HEK293 (cell line): ENCODE data around the gene AHCYL2.

Experiments used
- CTCF ChIA-PET: fragments of 350-600 bp; formaldehyde crosslinking; extraction: SDS; loops from one replicate; lab custom pipeline; 2021; ENCODE audit warnings: antibody characterized with exemption; lab: Yijun Ruan, JAX
- POLR2A ChIA-PET: fragments of 300-600 bp; formaldehyde crosslinking; extraction: SDS; loops from one replicate; lab custom pipeline; 2020; ENCODE audit warnings: antibody characterized with exemption, inconsistent platforms; lab: Yijun Ruan, JAX
- H3K27ac ChIP-seq: fragments of 200-500 bp; sonication (Bioruptor generic); 2 replicates; pipeline ENCODE4 v1.5.1; 2014; ENCODE audit warnings: low read depth, low read length, control low read depth, inconsistent platforms; ENCODE audit errors: extremely low read depth
- H3K36me3 ChIP-seq, 2 experiments: fragments of 200-500 bp in 1 of 2; sonication (Bioruptor generic) in 1 of 2; 1 replicate in 1 of 2; 2 replicates in 1 of 2; pipeline ENCODE4 v1.5.1; 2014 to 2017; ENCODE audit warnings: inconsistent platforms in 2 of 2, low read length in 2 of 2; ENCODE audit not compliant: control insufficient read depth in 2 of 2, insufficient read depth in 1 of 2
- H3K4me1 ChIP-seq: fragments of 200-500 bp; sonication (Bioruptor generic); 2 replicates; pipeline ENCODE4 v1.5.1; 2014; ENCODE audit warnings: mild to moderate bottlenecking, low read length, inconsistent platforms; ENCODE audit not compliant: control insufficient read depth, insufficient read depth
- H3K4me3 ChIP-seq: 2 replicates; pipeline ENCODE4 v1.5.1; 2011; ENCODE audit warnings: low read depth, mild to moderate bottlenecking, control low read depth, low read length, moderate library complexity
- H3K9me3 ChIP-seq: fragments of 200-500 bp; sonication (Bioruptor generic); 2 replicates; pipeline ENCODE4 v1.5.1; 2014; ENCODE audit warnings: low read depth, low read length, inconsistent platforms; ENCODE audit not compliant: control insufficient read depth, insufficient read depth
- IKZF3 ChIP-seq: fragments of 450-650 bp; IDR thresholded peaks from 2 replicates; pipeline ENCODE4 v1.5.0; 2018; ENCODE audit warnings: missing biosample characterization, mild to moderate bottlenecking, missing genetic modification characterization, moderate library complexity
- MZF1 ChIP-seq: fragments of 450-650 bp; formaldehyde crosslinking; IDR thresholded peaks from 2 replicates; pipeline ENCODE4 v1.5.1; 2017; ENCODE audit warnings: missing biosample characterization, missing genetic modification characterization, borderline replicate concordance
- RBAK ChIP-seq: fragments of 450-650 bp; formaldehyde crosslinking; IDR thresholded peaks from 2 replicates; pipeline ENCODE4 v1.5.1; 2016; ENCODE audit warnings: missing biosample characterization, missing genetic modification characterization
- ZBTB48 ChIP-seq: fragments of 450-650 bp; formaldehyde crosslinking; IDR thresholded peaks from 2 replicates; pipeline ENCODE4 v1.5.1; 2016; ENCODE audit warnings: missing biosample characterization, missing genetic modification characterization
- ZBTB7A ChIP-seq: fragments of 450-650 bp; formaldehyde crosslinking; IDR thresholded peaks from 2 replicates; pipeline ENCODE4 v1.5.1; 2016; ENCODE audit warnings: low read depth, missing biosample characterization, missing genetic modification characterization
- ZFP3 ChIP-seq: fragments of 450-650 bp; formaldehyde crosslinking; IDR thresholded peaks from 2 replicates; pipeline ENCODE4 v1.5.1; 2016; ENCODE audit warnings: low read depth, missing biosample characterization, missing genetic modification characterization
- ZNF114 ChIP-seq: fragments of 450-650 bp; formaldehyde crosslinking; IDR thresholded peaks from 2 replicates; pipeline ENCODE4 v1.5.0; 2017; ENCODE audit warnings: missing biosample characterization, missing genetic modification characterization
- ZNF157 ChIP-seq: fragments of 450-650 bp; formaldehyde crosslinking; IDR thresholded peaks from 2 replicates; pipeline ENCODE4 v1.5.1; 2016; ENCODE audit warnings: missing biosample characterization, missing genetic modification characterization
- ZNF311 ChIP-seq: fragments of 450-650 bp; formaldehyde crosslinking; IDR thresholded peaks from 2 replicates; pipeline ENCODE4 v1.5.1; 2017; ENCODE audit warnings: missing biosample characterization, missing genetic modification characterization, borderline replicate concordance
- ZNF335 ChIP-seq: fragments of 450-650 bp; formaldehyde crosslinking; conservative IDR thresholded peaks from 2 replicates; pipeline ENCODE4 v1.5.1; 2016; ENCODE audit warnings: missing biosample characterization, missing genetic modification characterization
- ZNF404 ChIP-seq: fragments of 450-650 bp; formaldehyde crosslinking; IDR thresholded peaks from 2 replicates; pipeline ENCODE4 v1.5.1; 2017; ENCODE audit warnings: missing biosample characterization, missing genetic modification characterization
- ZNF514 ChIP-seq: fragments of 450-650 bp; formaldehyde crosslinking; IDR thresholded peaks from 2 replicates; pipeline ENCODE4 v1.5.1; 2016; ENCODE audit warnings: missing biosample characterization, missing genetic modification characterization
- ZNF549 ChIP-seq: fragments of 450-650 bp; IDR thresholded peaks from 2 replicates; pipeline ENCODE4 v1.5.1; 2018; ENCODE audit warnings: missing biosample characterization, missing genetic modification characterization, mild to moderate bottlenecking, inconsistent platforms, moderate library complexity
- ZNF621 ChIP-seq: fragments of 450-650 bp; formaldehyde crosslinking; IDR thresholded peaks from 2 replicates; pipeline ENCODE4 v1.5.1; 2017; ENCODE audit warnings: missing biosample characterization, missing genetic modification characterization
- ZNF626 ChIP-seq: fragments of 450-650 bp; sonication (Bioruptor Pico); formaldehyde crosslinking; IDR thresholded peaks from 2 replicates; pipeline ENCODE4 v1.5.1; 2018; ENCODE audit warnings: missing biosample characterization, missing genetic modification characterization, inconsistent platforms
- ZNF776 ChIP-seq: fragments of 450-650 bp; formaldehyde crosslinking; IDR thresholded peaks from 2 replicates; pipeline ENCODE4 v1.5.0; 2017; ENCODE audit warnings: missing biosample characterization, missing genetic modification characterization, borderline replicate concordance
- ZNF785 ChIP-seq: fragments of 450-650 bp; formaldehyde crosslinking; IDR thresholded peaks from 2 replicates; pipeline ENCODE4 v1.5.1; 2016; ENCODE audit warnings: missing biosample characterization, missing genetic modification characterization
- ZSCAN23 ChIP-seq: fragments of 450-650 bp; formaldehyde crosslinking; IDR thresholded peaks from 2 replicates; pipeline ENCODE4 v1.5.1; 2016; ENCODE audit warnings: missing biosample characterization, missing genetic modification characterization
- ZSCAN30 ChIP-seq: fragments of 450-650 bp; IDR thresholded peaks from 2 replicates; pipeline ENCODE4 v1.5.1; 2018; ENCODE audit warnings: missing biosample characterization, mild to moderate bottlenecking, missing genetic modification characterization, moderate library complexity
- TF ChIP-seq, protein P1 (sequence below): fragments of 450-650 bp; formaldehyde crosslinking; IDR thresholded peaks from 2 replicates; pipeline ENCODE4 v1.5.1; 2016; ENCODE audit warnings: missing biosample characterization, missing genetic modification characterization
- TF ChIP-seq, protein P2 (sequence below): fragments of 450-650 bp; formaldehyde crosslinking; IDR thresholded peaks from 2 replicates; pipeline ENCODE4 v1.5.1; 2017; ENCODE audit warnings: missing biosample characterization, missing genetic modification characterization
- TF ChIP-seq, protein P3 (sequence below): fragments of 450-650 bp; formaldehyde crosslinking; IDR thresholded peaks from 2 replicates; pipeline ENCODE4 v1.5.1; 2016; ENCODE audit warnings: missing biosample characterization, missing genetic modification characterization
- TF ChIP-seq, protein P4 (sequence below): fragments of 450-650 bp; formaldehyde crosslinking; IDR thresholded peaks from 2 replicates; pipeline ENCODE4 v1.5.1; 2017; ENCODE audit warnings: missing biosample characterization, missing genetic modification characterization
- TF ChIP-seq, protein P5 (sequence below): fragments of 450-650 bp; formaldehyde crosslinking; IDR thresholded peaks from 2 replicates; pipeline ENCODE4 v1.5.1; 2016; ENCODE audit warnings: missing biosample characterization, missing genetic modification characterization
- TF ChIP-seq, protein P6 (sequence below): fragments of 450-650 bp; IDR thresholded peaks from 2 replicates; pipeline ENCODE4 v1.5.1; 2018; ENCODE audit warnings: missing biosample characterization, missing genetic modification characterization

Gene AHCYL2

DNA sequence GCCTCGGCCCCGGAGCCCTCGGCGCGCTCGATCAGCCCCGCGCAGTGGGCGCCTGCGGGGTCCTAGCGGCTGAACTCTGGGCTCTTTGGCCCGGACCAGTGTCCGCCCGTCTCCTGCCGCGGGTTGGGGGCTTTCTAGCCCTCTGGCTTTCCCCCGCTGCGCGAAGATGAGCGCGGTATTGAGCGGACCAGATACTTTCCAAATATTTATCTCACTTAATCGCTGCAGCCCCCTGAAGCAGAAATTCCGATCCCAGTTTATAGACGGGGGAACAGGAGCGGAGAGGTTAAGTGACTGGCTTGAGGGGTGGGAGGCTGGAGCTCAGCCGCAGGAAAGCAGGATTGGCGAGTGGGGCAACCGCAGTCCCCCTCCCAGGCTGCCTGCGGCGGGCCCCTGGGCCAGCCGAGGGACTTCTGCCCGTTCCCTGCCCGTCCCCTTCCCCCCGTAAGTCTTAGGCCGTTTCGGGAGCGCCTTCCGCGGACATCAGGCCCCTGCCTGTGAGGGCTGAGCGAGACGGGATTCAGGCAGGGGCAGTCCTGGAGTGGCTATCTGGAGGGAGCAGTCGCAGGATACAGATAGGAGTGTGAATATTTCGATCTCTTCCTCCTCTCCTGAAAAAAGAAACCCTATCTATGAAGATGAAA, 210.0 kb downstream of the AHCYL2 start:
- no peaks in the 10 kb centered on the region for H3K4me1 ChIP-seq
- H3K4me3 ChIP-seq, result peak overlapping the region; percentile 88
- peaks cover 0 to 1% of the 10 kb centered on the region in 2 experiments; a peak in 1 of 3 replicates for H3K36me3 ChIP-seq
- ChIA-PET CTCF (interaction anchor here (0.5 to 1.8 kb wide), 7 partner anchors 37 to 216 kb away, joined by 3 to 7 read pairs (median 4); no protein-coding TSS in a partner anchor), POLR2A (interaction anchor here (0.6 to 1.7 kb wide), 10 partner anchors 8 to 517 kb away, joined by 3 to 7 read pairs (median 4); partner anchors contain the start of gene AHCYL2)
- H3K9me3 ChIP-seq, result no peaks in the 10 kb centered on the region
- H3K27ac ChIP-seq, result peak overlapping the region; percentile 49; the same call in 1 of the 2 replicates
- TF ChIP-seq, protein P1, sequence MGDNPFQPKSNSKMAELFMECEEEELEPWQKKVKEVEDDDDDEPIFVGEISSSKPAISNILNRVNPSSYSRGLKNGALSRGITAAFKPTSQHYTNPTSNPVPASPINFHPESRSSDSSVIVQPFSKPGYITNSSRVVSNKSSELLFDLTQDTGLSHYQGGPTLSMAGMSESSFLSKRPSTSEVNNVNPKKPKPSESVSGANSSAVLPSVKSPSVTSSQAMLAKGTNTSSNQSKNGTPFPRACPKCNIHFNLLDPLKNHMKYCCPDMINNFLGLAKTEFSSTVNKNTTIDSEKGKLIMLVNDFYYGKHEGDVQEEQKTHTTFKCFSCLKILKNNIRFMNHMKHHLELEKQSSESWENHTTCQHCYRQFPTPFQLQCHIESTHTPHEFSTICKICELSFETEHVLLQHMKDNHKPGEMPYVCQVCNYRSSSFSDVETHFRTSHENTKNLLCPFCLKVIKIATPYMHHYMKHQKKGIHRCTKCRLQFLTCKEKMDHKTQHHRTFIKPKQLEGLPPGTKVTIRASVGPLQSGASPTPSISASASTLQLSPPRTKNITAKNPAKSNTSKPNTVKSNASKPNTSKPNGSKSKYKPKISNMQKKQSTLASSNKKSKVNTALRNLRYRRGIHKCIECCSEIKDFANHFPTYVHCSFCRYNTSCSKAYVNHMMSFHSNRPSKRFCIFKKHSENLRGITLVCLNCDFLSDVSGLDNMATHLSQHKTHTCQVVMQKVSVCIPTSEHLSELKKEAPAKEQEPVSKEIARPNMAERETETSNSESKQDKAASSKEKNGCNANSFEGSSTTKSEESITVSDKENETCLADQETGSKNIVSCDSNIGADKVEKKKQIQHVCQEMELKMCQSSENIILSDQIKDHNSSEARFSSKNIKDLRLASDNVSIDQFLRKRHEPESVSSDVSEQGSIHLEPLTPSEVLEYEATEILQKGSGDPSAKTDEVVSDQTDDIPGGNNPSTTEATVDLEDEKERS, result no peak
- TF ChIP-seq ZNF549 (tag by site-specific recombination) (no peak), ZNF311 (tag by site-specific recombination) (no peak), ZNF514 (tag by site-specific recombination) (no peak), RBAK (tag by site-specific recombination) (no peak), MZF1 (tag by site-specific recombination) (no peak), ZNF157 (tag by site-specific recombination) (no peak), ZNF785 (tag by site-specific recombination) (no peak), ZBTB7A (tag by site-specific recombination) (peak; percentile 8; the same call in 1 of the 2 replicates), ZNF404 (no peak), ZNF776 (tag by site-specific recombination) (no peak), IKZF3 (no peak), ZNF621 (tag by site-specific recombination) (no peak), ZNF335 (peak; percentile 95), ZBTB48 (tag by site-specific recombination) (0 out of 2 replicates have a peak, but pooled peaks have one; percentile 31), ZFP3 (tag by site-specific recombination) (no peak), ZSCAN30 (tag by site-specific recombination) (0 out of 2 replicates have a peak, but pooled peaks have one; percentile 24), ZNF626 (tag by site-specific recombination) (no peak), ZSCAN23 (no peak), ZNF114 (no peak)
- TF ChIP-seq, protein P2, sequence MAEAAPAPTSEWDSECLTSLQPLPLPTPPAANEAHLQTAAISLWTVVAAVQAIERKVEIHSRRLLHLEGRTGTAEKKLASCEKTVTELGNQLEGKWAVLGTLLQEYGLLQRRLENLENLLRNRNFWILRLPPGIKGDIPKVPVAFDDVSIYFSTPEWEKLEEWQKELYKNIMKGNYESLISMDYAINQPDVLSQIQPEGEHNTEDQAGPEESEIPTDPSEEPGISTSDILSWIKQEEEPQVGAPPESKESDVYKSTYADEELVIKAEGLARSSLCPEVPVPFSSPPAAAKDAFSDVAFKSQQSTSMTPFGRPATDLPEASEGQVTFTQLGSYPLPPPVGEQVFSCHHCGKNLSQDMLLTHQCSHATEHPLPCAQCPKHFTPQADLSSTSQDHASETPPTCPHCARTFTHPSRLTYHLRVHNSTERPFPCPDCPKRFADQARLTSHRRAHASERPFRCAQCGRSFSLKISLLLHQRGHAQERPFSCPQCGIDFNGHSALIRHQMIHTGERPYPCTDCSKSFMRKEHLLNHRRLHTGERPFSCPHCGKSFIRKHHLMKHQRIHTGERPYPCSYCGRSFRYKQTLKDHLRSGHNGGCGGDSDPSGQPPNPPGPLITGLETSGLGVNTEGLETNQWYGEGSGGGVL, result no peak
- TF ChIP-seq, protein P3, sequence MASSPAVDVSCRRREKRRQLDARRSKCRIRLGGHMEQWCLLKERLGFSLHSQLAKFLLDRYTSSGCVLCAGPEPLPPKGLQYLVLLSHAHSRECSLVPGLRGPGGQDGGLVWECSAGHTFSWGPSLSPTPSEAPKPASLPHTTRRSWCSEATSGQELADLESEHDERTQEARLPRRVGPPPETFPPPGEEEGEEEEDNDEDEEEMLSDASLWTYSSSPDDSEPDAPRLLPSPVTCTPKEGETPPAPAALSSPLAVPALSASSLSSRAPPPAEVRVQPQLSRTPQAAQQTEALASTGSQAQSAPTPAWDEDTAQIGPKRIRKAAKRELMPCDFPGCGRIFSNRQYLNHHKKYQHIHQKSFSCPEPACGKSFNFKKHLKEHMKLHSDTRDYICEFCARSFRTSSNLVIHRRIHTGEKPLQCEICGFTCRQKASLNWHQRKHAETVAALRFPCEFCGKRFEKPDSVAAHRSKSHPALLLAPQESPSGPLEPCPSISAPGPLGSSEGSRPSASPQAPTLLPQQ (tag by site-specific recombination), result 0 out of 2 replicates have a peak, but pooled peaks have one; percentile 6
- TF ChIP-seq, protein P4, sequence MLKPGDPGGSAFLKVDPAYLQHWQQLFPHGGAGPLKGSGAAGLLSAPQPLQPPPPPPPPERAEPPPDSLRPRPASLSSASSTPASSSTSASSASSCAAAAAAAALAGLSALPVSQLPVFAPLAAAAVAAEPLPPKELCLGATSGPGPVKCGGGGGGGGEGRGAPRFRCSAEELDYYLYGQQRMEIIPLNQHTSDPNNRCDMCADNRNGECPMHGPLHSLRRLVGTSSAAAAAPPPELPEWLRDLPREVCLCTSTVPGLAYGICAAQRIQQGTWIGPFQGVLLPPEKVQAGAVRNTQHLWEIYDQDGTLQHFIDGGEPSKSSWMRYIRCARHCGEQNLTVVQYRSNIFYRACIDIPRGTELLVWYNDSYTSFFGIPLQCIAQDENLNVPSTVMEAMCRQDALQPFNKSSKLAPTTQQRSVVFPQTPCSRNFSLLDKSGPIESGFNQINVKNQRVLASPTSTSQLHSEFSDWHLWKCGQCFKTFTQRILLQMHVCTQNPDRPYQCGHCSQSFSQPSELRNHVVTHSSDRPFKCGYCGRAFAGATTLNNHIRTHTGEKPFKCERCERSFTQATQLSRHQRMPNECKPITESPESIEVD (tag by site-specific recombination), result no peak
- TF ChIP-seq, protein P5, sequence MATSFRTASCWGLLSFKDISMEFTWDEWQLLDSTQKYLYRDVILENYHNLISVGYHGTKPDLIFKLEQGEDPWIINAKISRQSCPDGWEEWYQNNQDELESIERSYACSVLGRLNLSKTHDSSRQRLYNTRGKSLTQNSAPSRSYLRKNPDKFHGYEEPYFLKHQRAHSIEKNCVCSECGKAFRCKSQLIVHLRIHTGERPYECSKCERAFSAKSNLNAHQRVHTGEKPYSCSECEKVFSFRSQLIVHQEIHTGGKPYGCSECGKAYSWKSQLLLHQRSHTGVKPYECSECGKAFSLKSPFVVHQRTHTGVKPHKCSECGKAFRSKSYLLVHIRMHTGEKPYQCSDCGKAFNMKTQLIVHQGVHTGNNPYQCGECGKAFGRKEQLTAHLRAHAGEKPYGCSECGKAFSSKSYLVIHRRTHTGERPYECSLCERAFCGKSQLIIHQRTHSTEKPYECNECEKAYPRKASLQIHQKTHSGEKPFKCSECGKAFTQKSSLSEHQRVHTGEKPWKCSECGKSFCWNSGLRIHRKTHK (tag by site-specific recombination), result no peak
- TF ChIP-seq, protein P6, sequence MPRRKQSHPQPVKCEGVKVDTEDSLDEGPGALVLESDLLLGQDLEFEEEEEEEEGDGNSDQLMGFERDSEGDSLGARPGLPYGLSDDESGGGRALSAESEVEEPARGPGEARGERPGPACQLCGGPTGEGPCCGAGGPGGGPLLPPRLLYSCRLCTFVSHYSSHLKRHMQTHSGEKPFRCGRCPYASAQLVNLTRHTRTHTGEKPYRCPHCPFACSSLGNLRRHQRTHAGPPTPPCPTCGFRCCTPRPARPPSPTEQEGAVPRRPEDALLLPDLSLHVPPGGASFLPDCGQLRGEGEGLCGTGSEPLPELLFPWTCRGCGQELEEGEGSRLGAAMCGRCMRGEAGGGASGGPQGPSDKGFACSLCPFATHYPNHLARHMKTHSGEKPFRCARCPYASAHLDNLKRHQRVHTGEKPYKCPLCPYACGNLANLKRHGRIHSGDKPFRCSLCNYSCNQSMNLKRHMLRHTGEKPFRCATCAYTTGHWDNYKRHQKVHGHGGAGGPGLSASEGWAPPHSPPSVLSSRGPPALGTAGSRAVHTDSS (tag by site-specific recombination), result no peak
